Mesendoderm (in vitro differentiated cells): Measurements from ENCODE around the gene IGFBP5.

Experiments used
- DNase-seq: peaks from one replicate; pipeline ENCODE4 v3.0.0; 2013
- H2AK5ac ChIP-seq: 2 replicates; pipeline ENCODE4 v1.6.1; 2013; ENCODE audit warnings: low read length, inconsistent platforms
- H2BK120ac ChIP-seq: 2 replicates; pipeline ENCODE4 v1.6.1; 2013; ENCODE audit warnings: low read depth, mild to moderate bottlenecking, low read length, moderate library complexity, mixed read lengths
- H2BK15ac ChIP-seq: replicated peaks from 2 replicates; pipeline ENCODE4 v1.6.1; 2013; ENCODE audit warnings: low read depth, mild to moderate bottlenecking, moderate library complexity
- H2BK5ac ChIP-seq: 2 replicates; pipeline ENCODE4 v1.6.1; 2013; ENCODE audit warnings: low read length, inconsistent platforms
- H3K18ac ChIP-seq: 2 replicates; pipeline ENCODE4 v1.6.1; 2013; ENCODE audit warnings: mild to moderate bottlenecking, low read length, mixed read lengths
- H3K23ac ChIP-seq: one replicate; pipeline ENCODE4 v1.6.1; 2013; ENCODE audit warnings: low read length
- H3K27ac ChIP-seq: 2 replicates; pipeline ENCODE4 v1.5.1; 2013; ENCODE audit warnings: low read depth, mild to moderate bottlenecking, inconsistent platforms, low read length, moderate library complexity
- H3K27me3 ChIP-seq: 2 replicates; pipeline ENCODE4 v1.6.1; 2013; ENCODE audit warnings: low read length, control low read depth, mild to moderate bottlenecking, inconsistent platforms; ENCODE audit not compliant: insufficient read depth, poor library complexity
- H3K36me3 ChIP-seq: 2 replicates; pipeline ENCODE4 v1.6.1; 2013; ENCODE audit warnings: low read length, inconsistent platforms; ENCODE audit not compliant: control insufficient read depth, insufficient read depth
- H3K4ac ChIP-seq: one replicate; pipeline ENCODE4 v1.6.1; 2013; ENCODE audit warnings: low read depth, mild to moderate bottlenecking, low read length, moderate library complexity
- H3K4me1 ChIP-seq: 2 replicates; pipeline ENCODE4 v1.6.1; 2013; ENCODE audit warnings: low read depth, low read length, inconsistent platforms; ENCODE audit not compliant: control insufficient read depth
- H3K4me2 ChIP-seq: 2 replicates; pipeline ENCODE4 v1.6.1; 2013; ENCODE audit warnings: low read length
- H3K4me3 ChIP-seq: 2 replicates; pipeline ENCODE4 v1.5.1; 2013; ENCODE audit warnings: mild to moderate bottlenecking, low read length
- H3K56ac ChIP-seq: one replicate; pipeline ENCODE4 v1.6.1; 2013; ENCODE audit warnings: low read length
- H3K79me1 ChIP-seq: 2 replicates; pipeline ENCODE4 v1.6.1; 2013; ENCODE audit warnings: low read length, inconsistent platforms
- H3K79me2 ChIP-seq: 2 replicates; pipeline ENCODE4 v1.6.1; 2013; ENCODE audit warnings: mild to moderate bottlenecking, low read length; ENCODE audit not compliant: control insufficient read depth, insufficient read depth
- H3K9ac ChIP-seq: 2 replicates; pipeline ENCODE4 v1.6.1; 2013; ENCODE audit warnings: low read length, inconsistent platforms
- H4K5ac ChIP-seq: one replicate; pipeline ENCODE4 v1.6.1; 2013; ENCODE audit warnings: low read length
- H4K8ac ChIP-seq: one replicate; pipeline ENCODE4 v1.6.1; 2013; ENCODE audit warnings: low read depth, mild to moderate bottlenecking, control low read depth, low read length, moderate library complexity
- WGBS: extraction: QIAGEN DNeasy Blood & Tissue Kit; methylation state at CpG from one replicate; pipeline ENCODE4 v1.1.7; 2013; ENCODE audit warnings: low lambda C conversion rate, missing lambda C conversion rate; ENCODE audit not compliant: insufficient coverage; ENCODE audit errors: extremely low coverage; 5-methylcytosine and 5-hydroxymethylcytosine counted together

The IGFBP5 gene

DNA sequence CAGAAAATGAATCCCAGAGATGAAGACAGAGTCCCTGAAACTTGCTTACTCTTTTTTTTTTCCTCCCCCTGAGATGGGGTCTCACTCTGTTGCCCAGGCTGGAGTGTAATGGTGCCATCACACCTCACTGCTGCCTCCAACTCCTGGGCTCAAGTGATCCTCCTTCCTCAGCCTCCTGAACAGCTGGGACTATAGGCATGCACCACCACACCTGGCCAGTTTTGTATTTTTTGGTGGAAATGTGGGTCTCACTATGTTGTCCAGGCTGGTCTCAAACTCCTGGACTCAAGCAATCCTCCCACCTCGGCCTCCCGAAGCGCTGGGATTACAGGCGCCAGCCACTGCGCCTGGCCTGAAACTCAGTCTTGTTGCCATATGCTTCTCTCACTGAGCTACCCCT is 34.3 kb downstream of the IGFBP5 start:
- DNase-seq = no peak
- H3K4me3 ChIP-seq = no peak overlapping the region
- no peak overlapping the region for H2BK15ac ChIP-seq
- H2AK5ac ChIP-seq = no peak overlapping the region
- no peak overlapping the region for H3K23ac ChIP-seq
- H3K4ac ChIP-seq = no peak overlapping the region
- no peaks in the 10 kb centered on the region for H3K79me2 ChIP-seq
- no peak overlapping the region for H3K18ac ChIP-seq
- H3K79me1 ChIP-seq = peaks cover 2% of the 10 kb centered on the region
- H3K4me1 ChIP-seq = peaks cover 8% of the 10 kb centered on the region
- no peak overlapping the region for H3K27ac ChIP-seq
- no peak overlapping the region for H3K56ac ChIP-seq
- no peak overlapping the region for H2BK120ac ChIP-seq
- H2BK5ac ChIP-seq = no peak overlapping the region
- WGBS = no CpG with 5 or more reads among the region's 5 CpGs
- no peak overlapping the region for H4K8ac ChIP-seq
- H3K36me3 ChIP-seq = no peaks in the 10 kb centered on the region
- H3K27me3 ChIP-seq = no peaks in the 10 kb centered on the region
- H3K4me2 ChIP-seq = no peak overlapping the region
- no peak overlapping the region for H3K9ac ChIP-seq
- H4K5ac ChIP-seq = no peak overlapping the region

GRCh38 chr2:216660496-216660895 is 34.9 kb downstream of the IGFBP5 start:
- DNase-seq = no peak
- H2BK15ac ChIP-seq = no peak overlapping the region
- no peak overlapping the region for H3K56ac ChIP-seq
- H3K4me1 ChIP-seq = peaks cover 6% of the 10 kb centered on the region
- H2BK5ac ChIP-seq = no peak overlapping the region
- H3K27ac ChIP-seq = no peak overlapping the region
- no peak overlapping the region for H4K5ac ChIP-seq
- H3K79me1 ChIP-seq = peaks cover 2% of the 10 kb centered on the region
- no peaks in the 10 kb centered on the region for H3K79me2 ChIP-seq
- H3K4ac ChIP-seq = no peak overlapping the region
- no peak overlapping the region for H2BK120ac ChIP-seq
- H4K8ac ChIP-seq = no peak overlapping the region
- H3K4me2 ChIP-seq = no peak overlapping the region
- H3K27me3 ChIP-seq = no peaks in the 10 kb centered on the region
- H3K4me3 ChIP-seq = no peak overlapping the region
- no peak overlapping the region for H3K9ac ChIP-seq
- WGBS = no CpG with 5 or more reads among the region's 10 CpGs
- H2AK5ac ChIP-seq = no peak overlapping the region
- no peaks in the 10 kb centered on the region for H3K36me3 ChIP-seq
- no peak overlapping the region for H3K23ac ChIP-seq
- H3K18ac ChIP-seq = no peak overlapping the region

DNA sequence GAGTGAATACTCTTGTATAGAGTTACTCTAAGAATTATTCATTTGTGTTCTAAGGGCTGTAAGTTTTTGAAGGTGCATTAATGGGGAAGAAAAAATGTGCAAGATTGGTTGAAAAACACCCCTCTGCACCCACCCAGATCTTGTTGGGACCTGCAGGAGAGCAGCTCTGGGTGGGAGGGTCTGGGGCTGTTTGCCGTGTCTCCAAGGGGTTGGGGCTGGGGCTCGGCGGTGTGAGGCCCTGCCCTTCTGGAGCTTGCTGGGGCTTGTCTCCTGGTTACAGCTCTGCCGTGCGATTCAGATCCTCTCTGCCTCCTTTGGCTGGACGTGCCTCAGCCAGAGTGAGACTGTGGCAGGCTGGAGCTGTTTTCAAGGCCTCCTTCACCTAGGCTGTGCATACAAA is 36.1 kb downstream of the IGFBP5 start:
- Histone ChIP-seq H3K9ac (no peak overlapping the region), H3K4me1 (no peaks in the 10 kb centered on the region), H3K23ac (no peak overlapping the region), H3K27ac (no peak overlapping the region), H3K4me3 (no peak overlapping the region), H3K27me3 (no peaks in the 10 kb centered on the region), H4K8ac (no peak overlapping the region), H3K36me3 (no peaks in the 10 kb centered on the region), H3K18ac (no peak overlapping the region), H4K5ac (no peak overlapping the region), H2BK5ac (no peak overlapping the region), H3K79me1 (peaks cover 5% of the 10 kb centered on the region), H3K56ac (no peak overlapping the region), H3K79me2 (peaks cover 3% of the 10 kb centered on the region), H2AK5ac (no peak overlapping the region), H2BK120ac (no peak overlapping the region), H3K4me2 (no peak overlapping the region), H3K4ac (no peak overlapping the region), H2BK15ac (no peak overlapping the region)
- no CpG with 5 or more reads among the region's 6 CpGs for WGBS
- DNase-seq = no peak

GRCh38 chr2:216658757-216659156 is 36.6 kb downstream of the IGFBP5 start:
- Histone ChIP-seq H2BK5ac (no peak overlapping the region), H2BK120ac (no peak overlapping the region), H3K79me1 (peaks cover 6% of the 10 kb centered on the region), H3K36me3 (no peaks in the 10 kb centered on the region), H3K4me3 (no peak overlapping the region), H3K79me2 (peaks cover 3% of the 10 kb centered on the region), H4K8ac (no peak overlapping the region), H2AK5ac (no peak overlapping the region), H3K27me3 (no peaks in the 10 kb centered on the region), H2BK15ac (no peak overlapping the region), H3K4me2 (no peak overlapping the region), H3K9ac (no peak overlapping the region), H3K4me1 (no peaks in the 10 kb centered on the region), H4K5ac (no peak overlapping the region), H3K27ac (no peak overlapping the region), H3K18ac (no peak overlapping the region), H3K4ac (no peak overlapping the region), H3K56ac (no peak overlapping the region), H3K23ac (no peak overlapping the region)
- no peak for DNase-seq
- WGBS = no CpG with 5 or more reads among the region's 6 CpGs

DNA sequence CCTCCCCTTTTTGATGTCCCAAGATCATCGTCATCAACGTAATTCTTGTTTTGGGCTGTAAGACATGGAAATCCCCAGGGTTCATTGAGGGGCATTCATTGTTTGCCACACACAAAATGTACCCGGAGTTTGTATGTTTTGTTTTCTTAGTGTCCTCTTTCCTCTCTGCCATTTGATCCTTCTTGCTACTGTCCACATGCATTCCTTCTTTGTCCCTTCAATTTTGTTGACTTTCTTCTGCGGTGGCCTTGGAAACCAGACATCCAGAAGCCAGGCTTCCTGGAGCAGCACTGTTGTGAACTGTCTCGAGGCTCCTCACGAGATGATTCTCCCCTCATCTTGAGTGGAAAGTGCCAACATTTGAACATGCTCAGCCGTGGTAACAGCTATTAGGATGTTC is 37.4 kb downstream of the IGFBP5 start:
- H3K36me3 ChIP-seq = no peaks in the 10 kb centered on the region
- no peak overlapping the region for H4K5ac ChIP-seq
- H3K27me3 ChIP-seq = no peaks in the 10 kb centered on the region
- H3K4ac ChIP-seq = no peak overlapping the region
- no peak overlapping the region for H3K4me2 ChIP-seq
- H3K79me2 ChIP-seq = peaks cover 3% of the 10 kb centered on the region
- no peak overlapping the region for H3K23ac ChIP-seq
- no peak overlapping the region for H2BK120ac ChIP-seq
- DNase-seq = no peak
- peaks cover 8% of the 10 kb centered on the region for H3K79me1 ChIP-seq
- H3K4me1 ChIP-seq = no peaks in the 10 kb centered on the region
- no CpG with 5 or more reads among the region's 7 CpGs for WGBS
- H3K4me3 ChIP-seq = no peak overlapping the region
- no peak overlapping the region for H2AK5ac ChIP-seq
- no peak overlapping the region for H3K18ac ChIP-seq
- H2BK15ac ChIP-seq = no peak overlapping the region
- no peak overlapping the region for H2BK5ac ChIP-seq
- no peak overlapping the region for H3K9ac ChIP-seq
- no peak overlapping the region for H3K56ac ChIP-seq
- no peak overlapping the region for H3K27ac ChIP-seq
- no peak overlapping the region for H4K8ac ChIP-seq

GRCh38 chr2:216657086-216657855 is 38.1 kb downstream of the IGFBP5 start:
- Histone ChIP-seq H2AK5ac (no peak overlapping the region), H2BK15ac (no peak overlapping the region), H3K27ac (no peak overlapping the region), H3K27me3 (no peaks in the 10 kb centered on the region), H3K4me3 (no peak overlapping the region), H3K23ac (no peak overlapping the region), H3K4me2 (no peak overlapping the region), H2BK120ac (no peak overlapping the region), H3K36me3 (no peaks in the 10 kb centered on the region), H3K9ac (no peak overlapping the region), H3K56ac (no peak overlapping the region), H3K79me1 (peaks cover 8% of the 10 kb centered on the region), H4K8ac (no peak overlapping the region), H3K79me2 (peaks cover 3% of the 10 kb centered on the region), H2BK5ac (no peak overlapping the region), H3K4ac (no peak overlapping the region), H3K4me1 (no peaks in the 10 kb centered on the region), H4K5ac (no peak overlapping the region), H3K18ac (no peak overlapping the region)
- WGBS = no CpG with 5 or more reads among the region's 16 CpGs
- DNase-seq = no peak
